ENCODE results near the gene PTPRK. TPM values are rescaled to one million over a fixed set of nuclear protein-coding genes. Genes with fewer than 3 reads are reported as not detected.

Gene PTPRK
- total and polyA plus RNA-seq, 10 of the 15 experiments (the other 5 are each of a cell fraction or from before 2014, with no cell fraction given) = 0.23 to 1.9 (median 0.55) TPM

DNA sequence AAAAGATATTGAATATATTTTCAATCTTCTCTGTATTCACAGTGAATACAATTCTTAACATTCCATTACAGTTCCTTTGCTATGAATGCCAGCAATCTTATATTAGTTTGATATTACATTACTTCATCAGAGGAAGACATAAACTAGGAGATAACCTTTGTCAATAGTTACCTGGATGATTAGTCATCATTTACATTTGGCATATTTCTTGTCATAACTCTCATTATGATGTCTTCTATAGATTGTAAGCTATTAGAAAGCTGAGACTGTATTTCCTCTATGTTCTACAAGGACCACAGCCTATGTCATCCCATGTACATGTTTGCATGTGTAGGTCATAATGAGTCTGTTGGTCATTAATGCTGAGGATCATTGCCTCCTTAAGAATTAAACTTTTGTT, 7.8 kb upstream of the PTPRK start:
- DNase-seq (ENCODE audit: low read depth, low spot score) (no peak), ATAC-seq (no peak), FAIRE-seq (no peak)
- intact Hi-C loops (cut with micrococcal nuclease; ENCODE audit: unreplicated experiment) = no loop called here
- no peak for TF ChIP-seq TAF1 (IDR thresholded peaks at IDR 0.05; ENCODE audit: borderline replicate concordance, low read depth, low read length)
- TF ChIP-seq RFX5 (IDR thresholded peaks at IDR 0.05; ENCODE audit: low read depth, low read length) = no peak
- TF ChIP-seq, protein P1, sequence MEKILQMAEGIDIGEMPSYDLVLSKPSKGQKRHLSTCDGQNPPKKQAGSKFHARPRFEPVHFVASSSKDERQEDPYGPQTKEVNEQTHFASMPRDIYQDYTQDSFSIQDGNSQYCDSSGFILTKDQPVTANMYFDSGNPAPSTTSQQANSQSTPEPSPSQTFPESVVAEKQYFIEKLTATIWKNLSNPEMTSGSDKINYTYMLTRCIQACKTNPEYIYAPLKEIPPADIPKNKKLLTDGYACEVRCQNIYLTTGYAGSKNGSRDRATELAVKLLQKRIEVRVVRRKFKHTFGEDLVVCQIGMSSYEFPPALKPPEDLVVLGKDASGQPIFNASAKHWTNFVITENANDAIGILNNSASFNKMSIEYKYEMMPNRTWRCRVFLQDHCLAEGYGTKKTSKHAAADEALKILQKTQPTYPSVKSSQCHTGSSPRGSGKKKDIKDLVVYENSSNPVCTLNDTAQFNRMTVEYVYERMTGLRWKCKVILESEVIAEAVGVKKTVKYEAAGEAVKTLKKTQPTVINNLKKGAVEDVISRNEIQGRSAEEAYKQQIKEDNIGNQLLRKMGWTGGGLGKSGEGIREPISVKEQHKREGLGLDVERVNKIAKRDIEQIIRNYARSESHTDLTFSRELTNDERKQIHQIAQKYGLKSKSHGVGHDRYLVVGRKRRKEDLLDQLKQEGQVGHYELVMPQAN (conservative IDR thresholded peaks at IDR 0.05) = no peak
- no peak for TF ChIP-seq TBL1XR1 (IDR thresholded peaks at IDR 0.05; ENCODE audit: low read depth, low read length)
- no peak for TF ChIP-seq MEF2B (IDR thresholded peaks at IDR 0.05; ENCODE audit: partially characterized antibody, poor library complexity, severe bottlenecking)
- TF ChIP-seq SIN3A (IDR thresholded peaks at IDR 0.05; ENCODE audit: low read depth, low read length) = no peak
- TF ChIP-seq, protein P2, sequence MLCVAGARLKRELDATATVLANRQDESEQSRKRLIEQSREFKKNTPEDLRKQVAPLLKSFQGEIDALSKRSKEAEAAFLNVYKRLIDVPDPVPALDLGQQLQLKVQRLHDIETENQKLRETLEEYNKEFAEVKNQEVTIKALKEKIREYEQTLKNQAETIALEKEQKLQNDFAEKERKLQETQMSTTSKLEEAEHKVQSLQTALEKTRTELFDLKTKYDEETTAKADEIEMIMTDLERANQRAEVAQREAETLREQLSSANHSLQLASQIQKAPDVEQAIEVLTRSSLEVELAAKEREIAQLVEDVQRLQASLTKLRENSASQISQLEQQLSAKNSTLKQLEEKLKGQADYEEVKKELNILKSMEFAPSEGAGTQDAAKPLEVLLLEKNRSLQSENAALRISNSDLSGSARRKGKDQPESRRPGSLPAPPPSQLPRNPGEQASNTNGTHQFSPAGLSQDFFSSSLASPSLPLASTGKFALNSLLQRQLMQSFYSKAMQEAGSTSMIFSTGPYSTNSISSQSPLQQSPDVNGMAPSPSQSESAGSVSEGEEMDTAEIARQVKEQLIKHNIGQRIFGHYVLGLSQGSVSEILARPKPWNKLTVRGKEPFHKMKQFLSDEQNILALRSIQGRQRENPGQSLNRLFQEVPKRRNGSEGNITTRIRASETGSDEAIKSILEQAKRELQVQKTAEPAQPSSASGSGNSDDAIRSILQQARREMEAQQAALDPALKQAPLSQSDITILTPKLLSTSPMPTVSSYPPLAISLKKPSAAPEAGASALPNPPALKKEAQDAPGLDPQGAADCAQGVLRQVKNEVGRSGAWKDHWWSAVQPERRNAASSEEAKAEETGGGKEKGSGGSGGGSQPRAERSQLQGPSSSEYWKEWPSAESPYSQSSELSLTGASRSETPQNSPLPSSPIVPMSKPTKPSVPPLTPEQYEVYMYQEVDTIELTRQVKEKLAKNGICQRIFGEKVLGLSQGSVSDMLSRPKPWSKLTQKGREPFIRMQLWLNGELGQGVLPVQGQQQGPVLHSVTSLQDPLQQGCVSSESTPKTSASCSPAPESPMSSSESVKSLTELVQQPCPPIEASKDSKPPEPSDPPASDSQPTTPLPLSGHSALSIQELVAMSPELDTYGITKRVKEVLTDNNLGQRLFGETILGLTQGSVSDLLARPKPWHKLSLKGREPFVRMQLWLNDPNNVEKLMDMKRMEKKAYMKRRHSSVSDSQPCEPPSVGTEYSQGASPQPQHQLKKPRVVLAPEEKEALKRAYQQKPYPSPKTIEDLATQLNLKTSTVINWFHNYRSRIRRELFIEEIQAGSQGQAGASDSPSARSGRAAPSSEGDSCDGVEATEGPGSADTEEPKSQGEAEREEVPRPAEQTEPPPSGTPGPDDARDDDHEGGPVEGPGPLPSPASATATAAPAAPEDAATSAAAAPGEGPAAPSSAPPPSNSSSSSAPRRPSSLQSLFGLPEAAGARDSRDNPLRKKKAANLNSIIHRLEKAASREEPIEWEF (IDR thresholded peaks at IDR 0.05; ENCODE audit: insufficient replicate concordance, low read depth, low read length) = no peak
- Histone ChIP-seq H3K9ac (ENCODE audit: control insufficient read depth, insufficient read depth, low read length) (no peak overlapping the region), H3K4me3 (no peak overlapping the region), H3K9me3 (replicated peaks; ENCODE audit: control insufficient read depth, insufficient read depth, low read length) (no peaks in the 10 kb centered on the region), H3K4me2 (ENCODE audit: control insufficient read depth, insufficient read depth) (no peak overlapping the region), H2AFZ (ENCODE audit: control insufficient read depth, low read depth, low read length) (no peak overlapping the region), H3K79me2 (ENCODE audit: control insufficient read depth, insufficient read depth, low read length) (no peaks in the 10 kb centered on the region), H3K27me3 (replicated peaks in 1 of 2; ENCODE audit: control insufficient read depth in 2 of 2, insufficient read depth in 2 of 2, low read length in 1 of 2) (no peaks in the 10 kb centered on the region; a peak in 1 of 4 replicates), H3K4me1 (ENCODE audit: control insufficient read depth, insufficient read depth, low read length) (no peaks in the 10 kb centered on the region), H3K36me3 (ENCODE audit: control insufficient read depth in 2 of 2, insufficient read depth in 2 of 2, low read length in 1 of 2) (no peaks in the 10 kb centered on the region), H3K27ac (ENCODE audit: control insufficient read depth, insufficient read depth) (no peak overlapping the region), H4K20me1 (ENCODE audit: control insufficient read depth, insufficient read depth) (no peaks in the 10 kb centered on the region)
- ChIA-PET POLR2A (no interaction called here), RAD21 (ENCODE audit: unreplicated experiment) (no interaction called here), SMC1A (ENCODE audit: uncharacterized antibody, unreplicated experiment) (interaction anchor here (0.7 to 1.6 kb wide), 3 partner anchors 9 to 69 kb away, joined by 3 read pairs; no protein-coding TSS in a partner anchor), CTCF (no interaction called here)
- BruUV-seq (replicated peaks) = no TSS peak
- in situ Hi-C loops (cut with MboI) = no loop called here

All from GM12878 (cell line).